Lower lobe of right lung (tissue), 2 donors: ENCODE measurements around the gene MGARP. TPM values are rescaled to one million over a fixed set of nuclear protein-coding genes. Genes with fewer than 3 reads are reported as not detected.

ENCODE experiments used
- ATAC-seq, 2 donors: fragments of 200-7000 bp; cut with Tn5 transposase; one replicate each; pipeline ENCODE4 v1.9.1; 2020 to 2022; ENCODE audit warnings: mild to moderate bottlenecking in 2 of 2, moderate library complexity in 2 of 2
- DNase-seq: peaks from one replicate; pipeline ENCODE4 v3.0.0-alpha.2; 2020
- H3K27ac ChIP-seq: fragments of 200-600 bp; one replicate; pipeline ENCODE4 v1.8.0; 2022
- H3K27me3 ChIP-seq: fragments of 200-600 bp; one replicate; pipeline ENCODE4 v1.8.0; 2022; ENCODE audit warnings: low read depth
- H3K36me3 ChIP-seq: fragments of 200-600 bp; one replicate; pipeline ENCODE4 v1.8.0; 2022; ENCODE audit warnings: mild to moderate bottlenecking
- H3K4me1 ChIP-seq: fragments of 200-600 bp; one replicate; pipeline ENCODE4 v1.8.0; 2022
- H3K4me3 ChIP-seq: fragments of 200-600 bp; one replicate; pipeline ENCODE4 v1.8.0; 2022; ENCODE audit warnings: mild to moderate bottlenecking
- H3K9me3 ChIP-seq: fragments of 200-600 bp; one replicate; pipeline ENCODE4 v1.8.0; 2022
- CTCF ChIP-seq: fragments of 200-600 bp; IDR thresholded peaks from one replicate; pipeline ENCODE4 v1.8.0; 2022; ENCODE audit warnings: antibody characterized with exemption, mild to moderate bottlenecking
- intact Hi-C: fragments of 100-400 bp; cut with DNase I; formaldehyde crosslinking; loops from one replicate; pipeline ENCODE4 v1.11.0; 2022
- total RNA-seq: library from RNA; stranded (reverse); fragmentation: NEBNext Ultra II Directional; extraction: Animal tissue kit (Norgen Biotek cat#: 25700); gene quantifications from one replicate; pipeline ENCODE4 v1.2.1, GENCODE V29; 2021
- donor health status: DM: no; HTN: yes; CAD: no; lungs with severe emphysema.

Gene MGARP
- total RNA-seq, 1 donor from 2014 or later, result not detected

GRCh38 chr4:139247241-139247640 is 32.8 kb downstream of the MGARP start:
- no peaks in the 10 kb centered on the region for H3K9me3 ChIP-seq
- no peak overlapping the region for H3K4me3 ChIP-seq
- intact Hi-C loops, result no loop called here
- no peak for TF ChIP-seq CTCF
- H3K27me3 ChIP-seq, result no peaks in the 10 kb centered on the region
- DNase-seq (no peak), ATAC-seq (no peak)
- no peaks in the 10 kb centered on the region for H3K36me3 ChIP-seq
- peaks cover 7% of the 10 kb centered on the region for H3K4me1 ChIP-seq
- H3K27ac ChIP-seq, result no peak overlapping the region

DNA sequence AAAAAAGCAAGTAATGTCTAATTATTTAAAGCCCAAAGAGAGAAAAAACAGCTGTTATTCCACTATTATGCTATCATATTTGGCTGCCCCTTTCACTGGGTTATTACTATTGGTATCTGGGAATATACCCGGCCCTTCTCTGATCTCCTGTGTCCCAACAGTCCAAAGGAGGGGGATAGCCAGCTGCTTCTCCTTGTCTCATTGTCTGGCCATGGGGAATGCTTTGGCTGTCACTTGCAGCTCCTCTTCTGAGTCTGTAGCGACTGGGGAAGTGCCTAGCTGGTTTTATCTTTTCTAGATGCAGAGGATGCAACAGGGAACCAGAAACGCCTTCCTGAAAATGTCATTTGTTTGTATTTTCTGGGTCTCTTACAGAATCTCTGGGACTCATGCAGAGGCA is 33.9 kb downstream of the MGARP start:
- Histone ChIP-seq H3K27ac (no peak overlapping the region), H3K36me3 (no peaks in the 10 kb centered on the region), H3K4me1 (peaks cover 7% of the 10 kb centered on the region), H3K9me3 (no peaks in the 10 kb centered on the region), H3K4me3 (no peak overlapping the region), H3K27me3 (no peaks in the 10 kb centered on the region)
- TF ChIP-seq CTCF, result no peak
- DNase-seq, result no peak
- intact Hi-C loops, result no loop called here
- no peak for ATAC-seq

- Histone ChIP-seq H3K4me1 (peaks cover 7% of the 10 kb centered on the region), H3K36me3 (no peaks in the 10 kb centered on the region), H3K4me3 (no peak overlapping the region), H3K9me3 (no peaks in the 10 kb centered on the region), H3K27me3 (no peaks in the 10 kb centered on the region), H3K27ac (no peak overlapping the region)
- no peak for TF ChIP-seq CTCF
- no peak for DNase-seq
- ATAC-seq, result no peak
- intact Hi-C loops, result no loop called here
Observed at GRCh38 chr4:139245590-139245989, 34.4 kb downstream of the MGARP start.

GRCh38 chr4:139243448-139244365 is 36.3 kb downstream of the MGARP start:
- Histone ChIP-seq H3K9me3 (no peaks in the 10 kb centered on the region), H3K27me3 (no peaks in the 10 kb centered on the region), H3K27ac (no peak overlapping the region), H3K36me3 (no peaks in the 10 kb centered on the region), H3K4me3 (no peak overlapping the region), H3K4me1 (peaks cover 7% of the 10 kb centered on the region)
- TF ChIP-seq CTCF, result no peak
- intact Hi-C loops, result no loop called here
- DNase-seq (no peak), ATAC-seq (peak; percentile 61 to 71)

DNA sequence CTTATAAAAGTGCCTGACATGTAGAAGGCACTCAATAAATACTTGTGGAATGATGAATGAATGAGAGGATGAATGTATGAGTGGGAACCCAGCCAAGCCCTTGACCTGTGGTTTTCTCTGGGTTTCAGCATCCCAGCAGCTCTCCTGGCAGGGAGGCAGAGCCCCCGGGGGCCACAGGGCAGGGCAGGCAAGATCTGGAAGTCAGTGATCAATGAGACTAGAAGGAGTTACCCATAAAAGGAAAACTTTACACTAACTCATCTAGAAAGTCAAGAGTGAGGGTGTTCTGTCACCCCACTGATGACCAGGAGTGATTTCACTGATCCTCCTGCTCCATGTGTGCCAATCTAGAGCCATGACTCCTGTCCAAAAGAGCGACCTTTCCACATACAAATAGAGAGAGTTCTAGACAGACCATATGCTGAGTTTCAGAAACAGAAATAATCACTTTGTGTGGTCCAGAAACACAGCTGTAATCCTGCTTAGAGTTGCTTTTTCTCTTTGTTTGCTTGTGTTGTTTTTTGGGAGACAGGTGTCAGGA is 37.4 kb downstream of the MGARP start:
- no peak for DNase-seq
- TF ChIP-seq CTCF, result no peak
- no peak overlapping the region for H3K4me3 ChIP-seq
- no peaks in the 10 kb centered on the region for H3K27me3 ChIP-seq
- H3K27ac ChIP-seq, result no peak overlapping the region
- H3K9me3 ChIP-seq, result no peaks in the 10 kb centered on the region
- H3K36me3 ChIP-seq, result no peaks in the 10 kb centered on the region
- peaks cover 7% of the 10 kb centered on the region for H3K4me1 ChIP-seq
- intact Hi-C loops, result no loop called here
- ATAC-seq, result no peak
